HG03575 (cell line): ENCODE data around the gene PCSK1.
"Not testable (repeated sequence)": the region's sequence is repeated elsewhere in the genome, so short reads cannot be mapped to it uniquely, and the experiment has no call there.

ENCODE experiments used
- ATAC-seq: cut with Tn5 transposase; IDR thresholded peaks from one replicate; pipeline ENCODE4 v1.9.1; 2021; ENCODE audit not compliant: unreplicated experiment, insufficient number of reproducible peaks, low FRiP score; ENCODE audit errors: extremely low read depth

The PCSK1 gene

GRCh38 chr5:96381526-96381925 is 51.5 kb downstream of the PCSK1 start:
- ATAC-seq: no peak

- ATAC-seq: no peak
These were observed 53.2 kb downstream of the PCSK1 start for GRCh38 chr5:96379896-96380295.

- no peak for ATAC-seq
These were observed 55.5 kb downstream of the PCSK1 start for GRCh38 chr5:96377597-96377996.

GRCh38 chr5:96377167-96377566 is 55.9 kb downstream of the PCSK1 start:
- no peak for ATAC-seq

GRCh38 chr5:96374653-96375052 is 58.4 kb downstream of the PCSK1 start:
- no peak for ATAC-seq

- no peak for ATAC-seq
These were observed 59.7 kb downstream of the PCSK1 start for GRCh38 chr5:96373381-96373733.

GRCh38 chr5:96372726-96373380 is 60.2 kb downstream of the PCSK1 start:
- ATAC-seq: no peak

GRCh38 chr5:96370976-96371375 is 62.1 kb downstream of the PCSK1 start:
- no peak for ATAC-seq

- not testable (repeated sequence) for ATAC-seq
These were observed 65.7 kb downstream of the PCSK1 start for GRCh38 chr5:96367337-96367736.

- no peak for ATAC-seq
These were observed 78.8 kb downstream of the PCSK1 start for GRCh38 chr5:96354237-96354636.

- ATAC-seq: no peak
These were observed 79.8 kb downstream of the PCSK1 start for GRCh38 chr5:96353220-96353619.

GRCh38 chr5:96350678-96351077 is 82.4 kb downstream of the PCSK1 start:
- ATAC-seq: no peak

- ATAC-seq: no peak
These were observed 84.5 kb downstream of the PCSK1 start for GRCh38 chr5:96348536-96348935.

GRCh38 chr5:96347502-96348292 is 85.4 kb downstream of the PCSK1 start:
- no peak for ATAC-seq

GRCh38 chr5:96344678-96345577 is 88.1 kb downstream of the PCSK1 start:
- no peak for ATAC-seq

- no peak for ATAC-seq
These were observed 90.0 kb downstream of the PCSK1 start for GRCh38 chr5:96343094-96343493.

- ATAC-seq: no peak
These were observed 90.5 kb downstream of the PCSK1 start for GRCh38 chr5:96342581-96342980.
